ENCODE results near the gene NOXA1.

DNA sequence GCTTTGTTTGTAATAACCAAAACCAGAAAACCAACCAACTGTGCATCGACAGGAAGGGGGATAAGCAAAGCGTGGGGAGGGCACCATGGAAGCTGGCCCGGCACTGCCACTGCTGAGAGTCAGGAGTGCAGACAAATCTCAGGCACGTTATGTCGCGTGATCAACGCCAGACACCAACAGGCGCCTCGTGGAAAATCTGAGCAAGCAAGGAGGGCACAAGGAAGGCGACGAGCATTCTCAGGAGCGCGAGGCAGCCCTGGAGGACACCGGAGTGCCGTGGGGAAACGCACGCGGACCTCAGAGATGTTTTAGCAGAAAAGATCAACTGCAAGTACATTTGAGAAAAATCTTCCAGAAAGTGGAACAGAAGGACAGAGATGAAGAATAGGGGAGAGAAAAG, 51.1 kb downstream of the NOXA1 start:
- no peak for TF ChIP-seq YY1 (IDR thresholded peaks at IDR 0.05; ENCODE audit: insufficient read depth, insufficient read length)
- no peak for TF ChIP-seq SUZ12 (IDR thresholded peaks at IDR 0.05; ENCODE audit: extremely low read depth, insufficient read depth, insufficient read length)
- TF ChIP-seq ZNF274 (IDR thresholded peaks at IDR 0.05; ENCODE audit: low read depth, low read length), result no peak

Data from NT2/D1 (cell line).